NOMO-1 treated with DMSO at 0.1 percent for 48 hours (cell line): ENCODE results near the gene FER1L5.

ENCODE experiments used
- DNase-seq: peaks from one replicate; lab custom pipeline; 2025; ENCODE audit not compliant: unreplicated experiment; lab: John Stamatoyannopoulos, UW

FER1L5 gene

GRCh38 chr2:96679848-96680247, 37.3 kb downstream of the FER1L5 start:
- DNase-seq: no peak

- no peak for DNase-seq
These were observed 38.1 kb downstream of the FER1L5 start for GRCh38 chr2:96680561-96681141.

- no peak for DNase-seq
These were observed 39.0 kb downstream of the FER1L5 start for GRCh38 chr2:96681540-96681939.

- DNase-seq: no peak
These were observed 40.7 kb downstream of the FER1L5 start for GRCh38 chr2:96683307-96683706.

- no peak for DNase-seq
These were observed 41.6 kb downstream of the FER1L5 start for GRCh38 chr2:96683972-96684820.

GRCh38 chr2:96684883-96685576, 42.5 kb downstream of the FER1L5 start:
- DNase-seq: no peak

- DNase-seq: no peak
These were observed 43.3 kb downstream of the FER1L5 start for GRCh38 chr2:96685577-96686459.

GRCh38 chr2:96687266-96687665, 44.7 kb downstream of the FER1L5 start:
- DNase-seq: no peak

- DNase-seq: no peak
These were observed 45.4 kb downstream of the FER1L5 start for GRCh38 chr2:96687711-96688640.

- no peak for DNase-seq
These were observed 46.3 kb downstream of the FER1L5 start for GRCh38 chr2:96688649-96689430.

GRCh38 chr2:96689431-96689991, 46.9 kb downstream of the FER1L5 start:
- DNase-seq: no peak

GRCh38 chr2:96690306-96691021, 47.9 kb downstream of the FER1L5 start:
- DNase-seq: no peak

- no peak for DNase-seq
These were observed 48.6 kb downstream of the FER1L5 start for GRCh38 chr2:96691022-96691612.

- DNase-seq: no peak
These were observed 49.8 kb downstream of the FER1L5 start for GRCh38 chr2:96692094-96692971.

- no peak for DNase-seq
These were observed 51.0 kb downstream of the FER1L5 start for GRCh38 chr2:96693286-96694200.

GRCh38 chr2:96694279-96694678, 51.7 kb downstream of the FER1L5 start:
- DNase-seq: no peak
